Left renal pelvis (tissue), 4 donors: ENCODE results near the gene RBPJ. TPM values are rescaled to one million over a fixed set of nuclear protein-coding genes. Genes with fewer than 3 reads are reported as not detected.
"Not testable (repeated sequence)": the region's sequence is repeated elsewhere in the genome, so short reads cannot be mapped to it uniquely, and the experiment has no call there.

Experiments used
- DNase-seq, 4 donors: peaks; one replicate each; pipeline ENCODE4 v3.0.0-alpha.2; 2013; ENCODE audit warnings: low read depth in 4 of 4, low spot score in 3 of 4
- polyA plus RNA-seq, 4 donors: library from polyadenylated mRNA; unstranded; fragments of 120-200 nt; gene quantifications; one replicate each; pipeline ENCODE4 v1.2.1, GENCODE V29; 2013; ENCODE audit not compliant: insufficient read length in 4 of 4

Gene RBPJ
- polyA plus RNA-seq, 4 donors, result 80.2 to 106 (median 85.4) TPM

GRCh38 chr4:26300314-26301307 is 20.2 kb upstream of the RBPJ start:
- DNase-seq, result no peak

- no peak for DNase-seq
Measured at GRCh38 chr4:26302031-26302899, 18.5 kb upstream of the RBPJ start.

- DNase-seq, result no peak
Measured at GRCh38 chr4:26303008-26303407, 17.8 kb upstream of the RBPJ start.

- DNase-seq, result no peak
Measured at GRCh38 chr4:26307037-26307800, 13.6 kb upstream of the RBPJ start.

- no peak for DNase-seq
Measured at GRCh38 chr4:26308568-26308967, 12.2 kb upstream of the RBPJ start.

- DNase-seq, result no peak
Measured at GRCh38 chr4:26310264-26310663, 10.6 kb upstream of the RBPJ start.

GRCh38 chr4:26311633-26312032 is 9.2 kb upstream of the RBPJ start:
- no peak for DNase-seq

- not testable (repeated sequence) for DNase-seq
Measured at GRCh38 chr4:26315316-26315932, 5.4 kb upstream of the RBPJ start.

- DNase-seq, result no peak
Measured at GRCh38 chr4:26317766-26318165, 3.0 kb upstream of the RBPJ start.

- DNase-seq, result peak; percentile 94 to 99 (median 98)
Measured at GRCh38 chr4:26319467-26319948, 1.3 kb upstream of the RBPJ start.

- peak in 1 of 4 donors; percentile 31 for DNase-seq
Measured at GRCh38 chr4:26319949-26320537, 771 bp upstream of the RBPJ start.

GRCh38 chr4:26321373-26322221 is 783 bp downstream of the RBPJ start:
- DNase-seq, result no peak

GRCh38 chr4:26322346-26322745 is 1.5 kb downstream of the RBPJ start:
- DNase-seq, result no peak

- no peak for DNase-seq
Measured at GRCh38 chr4:26323821-26324220, 3.0 kb downstream of the RBPJ start.

- DNase-seq, result no peak
Measured at GRCh38 chr4:26325191-26325590, 4.4 kb downstream of the RBPJ start.

- DNase-seq, result no peak
Measured at GRCh38 chr4:26326791-26327190, 6.0 kb downstream of the RBPJ start.

- no peak for DNase-seq
Measured at GRCh38 chr4:26330186-26330787, 9.5 kb downstream of the RBPJ start.

- DNase-seq, result no peak
Measured at GRCh38 chr4:26330946-26331345, 10.1 kb downstream of the RBPJ start.
